ENCODE measurements around the gene RHBDL3.
A peak's percentile ranks its signal among the peaks of the same experiment; 100 is the strongest.

DNA sequence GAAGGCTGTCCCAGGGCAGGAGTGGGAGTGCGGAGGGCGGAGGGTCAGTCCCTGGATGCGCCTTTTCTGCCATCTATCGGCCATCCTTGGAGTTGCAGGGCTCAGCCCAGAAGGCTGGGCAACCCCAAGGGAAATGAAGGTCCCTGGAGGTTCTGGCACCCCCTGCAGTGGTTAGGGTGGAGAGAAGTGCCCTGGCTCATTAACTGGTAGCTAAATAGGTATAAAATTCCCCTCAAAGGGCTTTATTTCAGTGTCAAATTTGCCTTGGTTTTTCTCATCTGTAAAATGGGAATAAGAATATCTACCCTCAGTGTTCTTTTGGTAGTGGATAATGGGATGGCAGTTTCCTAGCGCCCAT lies 53.9 kb downstream of the RHBDL3 start:
- TF ChIP-seq, protein P1, sequence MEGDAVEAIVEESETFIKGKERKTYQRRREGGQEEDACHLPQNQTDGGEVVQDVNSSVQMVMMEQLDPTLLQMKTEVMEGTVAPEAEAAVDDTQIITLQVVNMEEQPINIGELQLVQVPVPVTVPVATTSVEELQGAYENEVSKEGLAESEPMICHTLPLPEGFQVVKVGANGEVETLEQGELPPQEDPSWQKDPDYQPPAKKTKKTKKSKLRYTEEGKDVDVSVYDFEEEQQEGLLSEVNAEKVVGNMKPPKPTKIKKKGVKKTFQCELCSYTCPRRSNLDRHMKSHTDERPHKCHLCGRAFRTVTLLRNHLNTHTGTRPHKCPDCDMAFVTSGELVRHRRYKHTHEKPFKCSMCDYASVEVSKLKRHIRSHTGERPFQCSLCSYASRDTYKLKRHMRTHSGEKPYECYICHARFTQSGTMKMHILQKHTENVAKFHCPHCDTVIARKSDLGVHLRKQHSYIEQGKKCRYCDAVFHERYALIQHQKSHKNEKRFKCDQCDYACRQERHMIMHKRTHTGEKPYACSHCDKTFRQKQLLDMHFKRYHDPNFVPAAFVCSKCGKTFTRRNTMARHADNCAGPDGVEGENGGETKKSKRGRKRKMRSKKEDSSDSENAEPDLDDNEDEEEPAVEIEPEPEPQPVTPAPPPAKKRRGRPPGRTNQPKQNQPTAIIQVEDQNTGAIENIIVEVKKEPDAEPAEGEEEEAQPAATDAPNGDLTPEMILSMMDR (IDR thresholded peaks at IDR 0.05 in 4 of 5, conservative IDR thresholded peaks at IDR 0.05 in 1 of 5): peak; percentile 77 to 93 (median 80)
- no peak for TF ChIP-seq POLR2A (IDR thresholded peaks at IDR 0.05)
